GM21526 (cell line): ENCODE results near the gene DSCAM.

Experiments
- ATAC-seq: cut with Tn5 transposase; IDR thresholded peaks from one replicate; pipeline ENCODE4 v1.9.1; 2021; ENCODE audit warnings: moderate library complexity; ENCODE audit not compliant: unreplicated experiment, low FRiP score

Gene DSCAM

GRCh38 chr21:40164905-40165772 lies 681.8 kb downstream of the DSCAM start:
- no peak for ATAC-seq

GRCh38 chr21:40162075-40162474 lies 684.9 kb downstream of the DSCAM start:
- no peak for ATAC-seq

- no peak for ATAC-seq
Measured at GRCh38 chr21:40160911-40161310, 686.0 kb downstream of the DSCAM start.

DNA sequence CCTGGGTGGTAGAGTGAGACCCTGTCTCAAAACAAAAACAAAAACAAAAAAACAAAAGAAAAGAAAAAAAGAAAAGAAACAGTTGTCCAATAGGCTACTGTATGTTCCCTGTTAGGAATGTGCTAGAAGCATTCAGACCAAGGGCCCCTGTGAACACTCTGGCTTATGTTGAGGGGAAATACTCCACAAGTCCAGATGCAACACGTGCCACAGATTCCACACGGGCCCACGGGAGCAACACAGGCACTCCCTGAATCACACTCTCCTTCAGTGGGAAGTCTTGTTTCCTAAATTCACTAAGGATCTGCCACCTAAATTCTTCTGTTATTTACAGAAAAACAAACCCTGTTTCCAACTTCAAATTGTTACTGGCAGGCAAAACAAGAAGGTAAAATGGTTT lies 688.6 kb downstream of the DSCAM start:
- no peak for ATAC-seq

DNA sequence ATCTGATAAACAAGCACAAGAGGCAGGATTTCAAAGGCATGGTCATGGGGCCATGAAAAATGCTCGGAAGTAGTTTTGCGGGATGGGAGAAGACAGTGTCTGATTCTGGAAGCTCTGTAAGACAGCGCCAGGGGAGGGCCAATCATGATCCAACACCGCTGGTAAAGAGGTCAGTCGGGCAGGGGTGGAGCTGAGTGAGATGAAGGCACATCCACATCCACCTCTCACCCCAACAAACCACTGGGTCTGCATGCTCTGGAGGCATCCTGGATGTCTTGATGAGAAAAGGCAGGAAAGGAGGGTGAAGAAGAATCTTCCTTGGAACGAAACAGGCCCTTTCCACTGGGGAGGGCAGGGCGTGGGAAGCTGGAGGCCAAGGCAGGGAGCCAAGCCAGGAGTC lies 691.4 kb downstream of the DSCAM start:
- no peak for ATAC-seq

- ATAC-seq = no peak
Measured at GRCh38 chr21:40153351-40153750, 693.6 kb downstream of the DSCAM start.

DNA sequence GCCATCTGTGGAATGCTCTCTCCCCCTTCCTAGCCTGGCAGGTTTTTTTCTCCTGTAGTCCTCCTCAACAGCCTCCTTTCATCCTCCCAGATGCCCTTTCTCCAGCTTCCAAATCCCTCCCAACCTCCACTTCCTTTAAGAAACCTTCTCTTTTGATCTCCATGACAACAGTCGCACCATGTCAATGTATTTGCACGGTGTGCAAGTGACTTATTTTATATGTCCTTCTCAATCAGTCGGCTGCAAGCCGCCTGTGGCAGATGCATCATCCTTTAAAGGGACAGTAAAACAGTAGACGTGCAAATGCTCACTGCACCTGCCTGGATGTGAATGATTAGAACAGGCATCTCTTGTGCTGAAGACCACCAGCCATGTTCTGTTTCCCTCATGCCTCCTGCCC lies 694.5 kb downstream of the DSCAM start:
- no peak for ATAC-seq

GRCh38 chr21:40151611-40152010 lies 695.3 kb downstream of the DSCAM start:
- ATAC-seq = no peak

GRCh38 chr21:40146216-40146837 lies 700.6 kb downstream of the DSCAM start:
- no peak for ATAC-seq

DNA sequence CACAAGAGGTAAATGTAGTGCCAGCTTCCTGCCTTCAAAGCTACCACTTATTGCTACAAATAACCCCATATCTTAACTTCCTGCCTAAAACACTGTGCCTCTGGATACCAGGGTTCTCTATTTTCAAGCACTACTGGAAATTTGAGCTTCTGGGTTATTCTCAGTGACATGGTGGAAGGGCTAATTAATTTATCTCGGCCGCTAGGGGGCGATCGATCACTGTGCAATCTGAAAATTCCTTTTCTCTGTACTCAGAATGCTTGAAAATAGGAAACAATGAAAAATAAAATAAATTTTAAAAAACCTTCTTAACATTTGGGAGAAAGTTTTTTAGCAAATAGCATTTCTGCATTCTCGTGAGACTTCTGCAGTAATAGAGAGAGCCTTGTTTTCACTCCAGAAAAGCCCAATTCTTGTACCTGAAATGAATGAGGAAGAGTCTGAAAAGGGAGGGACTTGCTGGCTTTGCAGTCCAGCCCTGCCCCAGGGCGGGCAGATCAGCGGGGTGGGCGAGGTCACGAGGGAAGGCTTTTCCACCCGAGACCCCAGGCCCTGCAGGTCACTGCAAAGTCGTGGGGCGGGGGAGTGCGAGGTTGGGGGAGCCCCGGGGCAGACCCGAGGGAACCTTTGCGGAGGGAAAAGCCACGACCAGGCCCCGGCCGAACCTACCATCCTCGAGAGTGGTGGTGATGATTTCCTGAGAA lies 703.0 kb downstream of the DSCAM start:
- no peak for ATAC-seq

- no peak for ATAC-seq
Measured at GRCh38 chr21:40141621-40142020, 705.3 kb downstream of the DSCAM start.

DNA sequence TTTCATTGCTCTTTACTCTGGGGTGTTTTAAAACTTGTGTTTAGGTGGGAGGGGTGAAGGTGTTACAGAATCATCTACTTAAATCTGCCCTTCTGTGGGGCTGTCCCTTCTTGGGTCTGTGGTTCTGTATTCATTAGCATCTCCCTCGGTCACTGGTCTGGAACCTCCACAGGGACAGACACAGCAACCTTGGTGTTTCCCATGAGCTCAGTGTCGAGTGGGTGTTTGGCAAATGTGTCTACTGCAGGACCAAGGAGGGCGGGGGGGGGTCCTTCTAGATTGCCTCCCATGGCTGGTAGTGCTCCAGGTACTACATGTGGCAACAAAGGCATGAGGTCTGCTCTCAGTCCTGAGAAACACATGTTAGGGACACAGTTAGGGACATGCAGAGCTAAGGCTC lies 706.3 kb downstream of the DSCAM start:
- no peak for ATAC-seq

DNA sequence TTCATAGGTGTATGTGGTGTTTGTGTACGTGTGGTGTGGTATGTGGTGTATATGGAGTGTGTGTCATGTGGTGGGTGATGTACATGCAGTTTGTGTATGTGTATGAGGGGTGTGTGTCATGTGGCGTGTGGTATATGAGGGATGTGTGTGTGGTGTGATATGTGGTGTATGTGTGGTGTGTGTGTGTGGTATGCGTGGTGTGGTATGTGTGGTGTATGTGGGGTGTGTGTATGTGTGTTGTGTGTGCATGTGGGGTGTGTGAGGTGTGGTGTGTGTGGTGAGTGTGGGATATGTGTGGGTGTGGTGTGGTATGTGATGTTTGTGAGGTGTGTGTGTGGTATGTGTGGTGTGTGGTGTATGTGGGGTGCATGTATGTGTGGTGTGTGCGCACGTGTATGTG lies 707.3 kb downstream of the DSCAM start:
- ATAC-seq = no peak

DNA sequence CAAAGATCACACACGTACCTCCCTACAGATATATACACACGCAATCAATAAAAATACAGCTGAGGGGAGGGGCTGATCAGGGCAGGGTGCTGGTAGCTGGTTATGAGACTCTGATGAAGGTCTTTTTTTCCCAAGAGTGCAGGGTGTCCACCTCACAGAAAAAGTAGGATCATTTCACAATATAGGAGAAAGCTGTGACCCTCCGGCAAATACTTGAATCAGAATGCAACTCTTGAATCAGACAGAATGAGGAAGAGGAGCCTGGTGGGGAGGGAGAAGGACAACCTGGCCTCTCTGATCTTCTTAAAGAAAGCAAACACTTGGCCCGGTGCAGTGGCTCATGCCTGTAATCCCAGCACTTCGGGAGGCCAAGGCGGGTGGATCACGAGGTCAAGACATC lies 710.4 kb downstream of the DSCAM start:
- no peak for ATAC-seq

- no peak for ATAC-seq
Measured at GRCh38 chr21:40134731-40135492, 712.0 kb downstream of the DSCAM start.

DNA sequence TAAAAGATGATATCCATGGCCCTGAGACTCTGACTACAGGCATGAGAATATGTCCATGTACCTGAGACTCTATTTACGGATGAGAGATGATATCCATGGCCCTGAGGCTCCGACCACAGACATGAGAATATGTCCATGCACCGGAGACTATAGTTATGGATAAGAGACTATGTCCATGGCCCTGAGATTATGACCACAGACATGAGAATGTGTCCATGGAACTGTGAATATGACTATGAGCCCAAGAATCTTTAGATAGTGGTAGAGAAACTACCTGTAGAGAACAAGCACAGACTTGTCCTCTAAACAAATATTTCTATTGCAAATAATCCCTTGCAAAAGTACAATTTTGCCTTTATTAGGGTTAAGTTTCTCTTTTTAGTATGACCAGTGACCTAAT lies 716.5 kb downstream of the DSCAM start:
- ATAC-seq = no peak

DNA sequence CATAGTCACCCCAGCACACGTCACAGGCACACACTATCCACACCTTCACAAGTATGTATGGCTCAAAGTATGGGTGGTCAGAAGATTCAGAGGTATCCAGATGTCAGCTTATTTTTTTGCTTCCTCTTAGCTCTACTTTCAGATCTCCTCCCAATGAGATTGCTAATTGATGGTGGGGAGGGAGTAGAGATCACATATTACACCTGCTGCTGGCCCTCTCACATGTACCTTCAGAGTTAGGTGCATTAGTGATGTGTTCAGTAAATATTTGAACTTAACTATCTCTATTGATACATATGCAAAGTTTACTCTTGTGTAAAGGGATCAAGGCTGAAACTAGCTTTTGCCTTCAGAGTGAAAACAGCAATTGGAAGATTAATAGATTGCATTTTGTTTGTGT lies 717.1 kb downstream of the DSCAM start:
- ATAC-seq = no peak

DNA sequence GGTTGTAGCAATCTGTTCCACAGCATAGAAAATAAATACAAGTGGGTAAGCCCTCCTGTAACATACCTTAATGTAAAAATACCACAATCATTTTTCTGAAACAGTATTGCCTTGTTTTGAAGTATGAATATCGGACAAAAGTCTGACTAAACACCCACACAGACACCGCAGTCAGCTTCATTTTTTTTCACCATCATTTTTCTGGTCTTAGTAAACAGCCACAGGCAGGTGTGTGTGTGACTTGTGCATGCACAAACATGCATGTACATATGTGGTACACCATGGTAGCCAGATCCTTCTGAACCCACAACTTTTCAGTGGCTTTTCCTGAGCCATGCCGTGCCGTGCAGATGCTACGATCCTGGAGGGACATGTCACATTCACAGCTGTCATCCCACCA lies 718.1 kb downstream of the DSCAM start:
- no peak for ATAC-seq

GRCh38 chr21:40120940-40121575 lies 725.9 kb downstream of the DSCAM start:
- no peak for ATAC-seq

DNA sequence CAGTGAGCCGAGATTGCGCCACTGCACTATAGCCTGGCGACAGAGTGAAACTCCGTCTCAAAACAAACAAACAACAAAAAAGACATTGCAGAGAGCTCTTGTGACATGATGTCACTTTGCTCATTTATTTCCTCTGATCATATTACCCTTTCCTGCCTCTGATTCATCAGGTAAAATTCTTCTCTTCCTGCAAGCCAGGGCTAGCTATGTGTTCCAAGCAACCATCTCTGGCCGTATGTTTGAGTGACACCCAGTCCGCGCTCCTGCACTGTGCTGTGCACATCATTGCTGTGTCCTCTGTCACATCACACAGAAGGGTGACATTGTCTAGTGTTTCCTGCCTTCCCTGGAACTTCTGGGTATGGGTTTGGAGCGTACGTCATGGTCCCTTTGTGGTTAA lies 728.4 kb downstream of the DSCAM start:
- no peak for ATAC-seq
